ENCODE results near the gene FASTKD1.
"Not testable (repeated sequence)": the region's sequence is repeated elsewhere in the genome, so short reads cannot be mapped to it uniquely, and the experiment has no call there.

FASTKD1 gene

GRCh38 chr2:169573160-169573973 is at the start of gene FASTKD1:
Gene FASTKD1, minus strand, starts transcription at chr2:169573865. Its CDS starts 1,836 bp downstream, at chr2:169572029.
- in situ Hi-C loops (cut with MboI; ENCODE audit: low sequenced_read_pairs) = no loop called here

- in situ Hi-C loops (cut with MboI; ENCODE audit: low sequenced_read_pairs) = no loop called here
Measured at GRCh38 chr2:169623235-169623634, 49.6 kb upstream of the FASTKD1 start.

- in situ Hi-C loops (cut with MboI; ENCODE audit: low sequenced_read_pairs) = no loop called here
Measured at GRCh38 chr2:169620509-169620908, 46.8 kb upstream of the FASTKD1 start.

GRCh38 chr2:169619946-169620345 is 46.3 kb upstream of the FASTKD1 start:
- in situ Hi-C loops (cut with MboI; ENCODE audit: low sequenced_read_pairs) = no loop called here

GRCh38 chr2:169615982-169616381 is 42.3 kb upstream of the FASTKD1 start:
- in situ Hi-C loops (cut with MboI; ENCODE audit: low sequenced_read_pairs) = not testable (repeated sequence)

GRCh38 chr2:169613876-169614275 is 40.2 kb upstream of the FASTKD1 start:
- in situ Hi-C loops (cut with MboI; ENCODE audit: low sequenced_read_pairs) = no loop called here

- in situ Hi-C loops (cut with MboI; ENCODE audit: low sequenced_read_pairs) = no loop called here
Measured at GRCh38 chr2:169609264-169609663, 35.6 kb upstream of the FASTKD1 start.

- in situ Hi-C loops (cut with MboI; ENCODE audit: low sequenced_read_pairs) = no loop called here
Measured at GRCh38 chr2:169599568-169599967, 25.9 kb upstream of the FASTKD1 start.

GRCh38 chr2:169598982-169599381 is 25.3 kb upstream of the FASTKD1 start:
- in situ Hi-C loops (cut with MboI; ENCODE audit: low sequenced_read_pairs) = no loop called here

GRCh38 chr2:169596546-169596945 is 22.9 kb upstream of the FASTKD1 start:
- in situ Hi-C loops (cut with MboI; ENCODE audit: low sequenced_read_pairs) = not testable (repeated sequence)

GRCh38 chr2:169590804-169591203 is 17.1 kb upstream of the FASTKD1 start:
- in situ Hi-C loops (cut with MboI; ENCODE audit: low sequenced_read_pairs) = no loop called here

- in situ Hi-C loops (cut with MboI; ENCODE audit: low sequenced_read_pairs) = no loop called here
Measured at GRCh38 chr2:169585673-169586072, 12.0 kb upstream of the FASTKD1 start.

GRCh38 chr2:169584005-169584877 is 10.6 kb upstream of the FASTKD1 start, which contains the start of gene PPIG:
Gene PPIG, plus strand, starts transcription at chr2:169584351. Its CDS starts 19,691 bp downstream, at chr2:169604042.
- in situ Hi-C loops (cut with MboI; ENCODE audit: low sequenced_read_pairs) = no loop called here

GRCh38 chr2:169583518-169583917 is 9.9 kb upstream of the FASTKD1 start:
- in situ Hi-C loops (cut with MboI; ENCODE audit: low sequenced_read_pairs) = no loop called here

GRCh38 chr2:169582552-169583266 is 9.0 kb upstream of the FASTKD1 start:
- in situ Hi-C loops (cut with MboI; ENCODE audit: low sequenced_read_pairs) = not testable (repeated sequence)

- in situ Hi-C loops (cut with MboI; ENCODE audit: low sequenced_read_pairs) = no loop called here
Measured at GRCh38 chr2:169579044-169579443, 5.4 kb upstream of the FASTKD1 start.

GRCh38 chr2:169575264-169575663 is 1.6 kb upstream of the FASTKD1 start:
- in situ Hi-C loops (cut with MboI; ENCODE audit: low sequenced_read_pairs) = not testable (repeated sequence)

- in situ Hi-C loops (cut with MboI; ENCODE audit: low sequenced_read_pairs) = not testable (repeated sequence)
Measured at GRCh38 chr2:169574539-169574938, 874 bp upstream of the FASTKD1 start.

- in situ Hi-C loops (cut with MboI; ENCODE audit: low sequenced_read_pairs) = no loop called here
Measured at GRCh38 chr2:169573974-169574299, 272 bp upstream of the FASTKD1 start.

GRCh38 chr2:169572821-169573159 is 875 bp downstream of the FASTKD1 start:
- in situ Hi-C loops (cut with MboI; ENCODE audit: low sequenced_read_pairs) = no loop called here

GRCh38 chr2:169572189-169572588 is 1.5 kb downstream of the FASTKD1 start:
- in situ Hi-C loops (cut with MboI; ENCODE audit: low sequenced_read_pairs) = no loop called here

Measured in HL-60/S4 treated with phorbol 12-myristate 13-acetate at 8.2 ng/mL for 4 days and 3 days (cell line).